Measurements from ENCODE around the gene PKLR.

PKLR gene

DNA sequence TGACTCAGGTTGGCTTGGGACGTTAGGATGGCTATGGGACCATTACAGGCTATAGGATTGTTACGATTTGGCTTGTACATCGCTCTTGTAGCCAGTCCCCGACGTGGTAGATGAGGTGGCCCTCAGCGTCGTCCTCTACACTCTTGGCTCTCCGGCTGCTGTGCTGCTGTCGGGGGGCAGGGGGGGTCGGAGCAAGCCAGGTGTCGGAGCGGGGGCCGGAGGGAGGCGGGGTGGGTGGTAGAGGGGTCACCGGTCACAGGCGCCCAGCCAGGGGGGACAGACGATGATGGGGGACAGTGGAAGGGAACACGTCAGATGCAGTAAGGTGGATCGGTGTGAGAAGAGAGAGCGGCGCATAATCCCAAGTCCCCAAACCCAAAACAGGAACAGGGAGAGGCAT is 32.6 kb downstream of the PKLR start:
- no peak overlapping the region for H3K4me3 ChIP-seq (ENCODE audit: control insufficient read depth, low read depth, low read length)
- no peak for DNase-seq (ENCODE audit: low read depth)
- TF ChIP-seq, protein P1, sequence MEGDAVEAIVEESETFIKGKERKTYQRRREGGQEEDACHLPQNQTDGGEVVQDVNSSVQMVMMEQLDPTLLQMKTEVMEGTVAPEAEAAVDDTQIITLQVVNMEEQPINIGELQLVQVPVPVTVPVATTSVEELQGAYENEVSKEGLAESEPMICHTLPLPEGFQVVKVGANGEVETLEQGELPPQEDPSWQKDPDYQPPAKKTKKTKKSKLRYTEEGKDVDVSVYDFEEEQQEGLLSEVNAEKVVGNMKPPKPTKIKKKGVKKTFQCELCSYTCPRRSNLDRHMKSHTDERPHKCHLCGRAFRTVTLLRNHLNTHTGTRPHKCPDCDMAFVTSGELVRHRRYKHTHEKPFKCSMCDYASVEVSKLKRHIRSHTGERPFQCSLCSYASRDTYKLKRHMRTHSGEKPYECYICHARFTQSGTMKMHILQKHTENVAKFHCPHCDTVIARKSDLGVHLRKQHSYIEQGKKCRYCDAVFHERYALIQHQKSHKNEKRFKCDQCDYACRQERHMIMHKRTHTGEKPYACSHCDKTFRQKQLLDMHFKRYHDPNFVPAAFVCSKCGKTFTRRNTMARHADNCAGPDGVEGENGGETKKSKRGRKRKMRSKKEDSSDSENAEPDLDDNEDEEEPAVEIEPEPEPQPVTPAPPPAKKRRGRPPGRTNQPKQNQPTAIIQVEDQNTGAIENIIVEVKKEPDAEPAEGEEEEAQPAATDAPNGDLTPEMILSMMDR (conservative IDR thresholded peaks at IDR 0.05; ENCODE audit: control insufficient read depth, insufficient read depth, low read depth, low read length): no peak

DNA sequence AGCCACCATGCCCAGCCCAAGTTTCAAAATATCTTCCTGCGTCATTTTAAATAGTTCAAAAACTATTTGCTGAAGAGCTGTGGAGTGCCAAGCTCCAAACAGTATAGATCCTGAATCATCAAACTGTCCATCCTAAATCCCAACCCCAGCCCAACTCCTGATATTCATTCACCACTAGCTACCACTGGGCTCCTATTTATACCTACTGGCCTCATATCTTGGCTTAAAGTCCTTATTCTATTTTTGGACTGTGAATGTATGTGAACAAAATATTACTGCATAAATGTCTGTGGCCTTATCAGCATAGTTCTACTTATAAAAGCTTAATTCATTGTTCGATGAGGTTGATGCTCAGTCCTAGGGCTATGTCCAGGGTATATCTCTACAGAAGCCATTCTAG is 33.9 kb downstream of the PKLR start:
- TF ChIP-seq, protein P1 (conservative IDR thresholded peaks at IDR 0.05; ENCODE audit: control insufficient read depth, insufficient read depth, low read depth, low read length): no peak
- no peak for DNase-seq (ENCODE audit: low read depth)
- no peak overlapping the region for H3K4me3 ChIP-seq (ENCODE audit: control insufficient read depth, low read depth, low read length)

DNA sequence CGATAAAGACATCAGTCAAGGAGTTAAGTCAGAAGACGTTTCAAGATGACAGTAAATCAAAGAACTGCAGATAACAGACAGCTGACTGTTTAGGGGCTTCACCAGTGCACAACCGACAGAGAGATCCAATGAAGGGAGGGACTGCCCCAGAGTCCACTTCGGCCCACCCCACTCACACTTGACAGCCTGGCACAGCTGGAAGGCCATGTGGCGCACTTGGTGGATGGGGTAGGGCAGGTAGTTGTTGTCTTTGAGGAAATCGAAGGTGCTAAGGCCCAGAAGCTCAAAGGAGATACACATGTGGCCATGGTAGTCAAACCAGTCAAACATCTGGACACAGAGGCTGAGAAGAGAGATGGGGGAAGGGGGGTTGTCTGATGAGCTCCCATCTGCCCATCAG is 34.7 kb downstream of the PKLR start:
- no peak overlapping the region for H3K4me3 ChIP-seq (ENCODE audit: control insufficient read depth, low read depth, low read length)
- no peak for DNase-seq (ENCODE audit: low read depth)
- TF ChIP-seq, protein P1 (conservative IDR thresholded peaks at IDR 0.05; ENCODE audit: control insufficient read depth, insufficient read depth, low read depth, low read length): no peak

DNA sequence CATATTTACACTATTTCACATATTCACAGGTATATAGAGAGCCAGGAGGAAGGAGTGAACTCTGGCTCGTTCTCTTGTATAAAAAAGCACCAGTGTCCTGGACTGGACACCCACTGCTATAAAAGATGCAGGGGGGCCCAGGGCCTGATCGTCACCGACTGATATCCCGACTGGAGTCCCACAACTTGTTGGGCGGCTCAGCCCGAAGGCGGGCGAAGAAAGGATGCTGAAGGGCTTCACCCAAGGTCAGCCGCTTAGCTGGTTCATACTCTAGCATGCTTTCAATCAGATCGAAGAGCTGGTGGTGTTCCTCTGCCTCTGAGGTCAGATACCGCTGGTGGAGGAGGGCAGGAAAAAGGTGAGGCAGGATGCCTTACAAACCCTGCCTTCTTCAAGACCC is 38.2 kb downstream of the PKLR start:
- TF ChIP-seq, protein P1 (conservative IDR thresholded peaks at IDR 0.05; ENCODE audit: control insufficient read depth, insufficient read depth, low read depth, low read length): no peak
- H3K4me3 ChIP-seq (ENCODE audit: control insufficient read depth, low read depth, low read length): no peak overlapping the region
- no peak for DNase-seq (ENCODE audit: low read depth)

DNA sequence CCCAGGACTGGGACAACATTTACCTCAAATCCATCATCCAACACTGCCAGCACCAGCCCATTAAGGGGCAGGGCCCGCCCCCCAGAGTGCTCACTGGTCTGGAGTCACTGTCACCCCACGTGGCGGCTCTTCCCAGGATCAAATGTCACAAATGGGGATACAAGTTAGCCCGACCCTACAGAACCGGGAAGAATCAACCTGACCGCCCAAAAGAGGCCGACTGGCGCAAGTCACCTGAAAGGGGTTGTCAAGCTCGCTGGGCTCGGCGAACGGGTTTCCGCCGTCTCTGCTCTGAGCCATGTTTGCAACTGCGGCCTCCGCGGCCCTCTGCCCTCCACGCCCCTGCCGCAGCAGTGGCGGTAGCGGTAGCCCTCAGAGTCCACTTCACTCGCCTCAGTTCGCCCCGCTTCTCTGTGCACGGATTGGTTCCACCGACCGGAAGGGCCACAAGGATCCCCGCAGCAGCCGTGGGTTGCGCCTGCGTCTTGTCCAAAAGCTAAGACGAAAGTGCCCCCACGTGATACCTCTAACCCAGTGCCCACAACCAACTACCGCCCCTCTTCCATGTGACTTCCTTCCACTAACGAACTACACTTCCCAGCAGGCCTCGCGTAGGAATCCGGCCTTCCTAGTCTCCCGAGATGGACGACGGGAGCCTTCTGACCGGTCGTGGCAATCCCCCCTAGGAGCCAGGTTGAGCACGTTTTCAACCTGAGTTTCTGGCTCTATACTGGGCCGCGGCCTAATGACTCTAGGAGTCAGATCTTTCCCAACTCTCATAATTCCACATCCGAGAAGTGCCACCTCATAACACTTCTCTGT is 39.2 kb downstream of the PKLR start, which contains the start of gene SCAMP3:
SCAMP3 (minus strand) TSS at position 509 of the 822 bp plus-strand sequence; CDS start at position 300, 209 bp downstream.
- H3K4me3 ChIP-seq (ENCODE audit: control insufficient read depth, low read depth, low read length): peak within 1 kb of the TSS; percentile 91
- TF ChIP-seq, protein P1 (conservative IDR thresholded peaks at IDR 0.05; ENCODE audit: control insufficient read depth, insufficient read depth, low read depth, low read length): no peak
- peak; percentile 99 for DNase-seq (ENCODE audit: low read depth)

DNA sequence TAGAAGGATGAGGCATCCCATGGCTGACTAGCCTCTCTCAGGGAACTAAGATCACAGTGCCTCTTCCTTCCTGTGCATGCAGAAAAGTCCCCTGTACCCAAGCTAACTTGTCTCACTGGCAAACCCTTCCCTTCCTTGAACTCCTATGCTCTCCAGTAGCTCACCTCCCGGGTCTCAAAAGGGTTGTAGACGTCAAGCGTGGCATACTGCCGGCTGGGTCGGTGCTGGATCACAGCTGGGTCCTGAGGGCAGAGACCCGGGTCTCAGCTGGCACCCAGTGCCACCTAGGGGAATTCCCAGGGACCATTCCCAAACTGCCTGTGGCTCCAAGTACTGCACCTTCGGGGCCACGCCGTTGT is 39.8 kb downstream of the PKLR start:
- TF ChIP-seq, protein P1 (conservative IDR thresholded peaks at IDR 0.05; ENCODE audit: control insufficient read depth, insufficient read depth, low read depth, low read length): no peak
- no peak for DNase-seq (ENCODE audit: low read depth)
- H3K4me3 ChIP-seq (ENCODE audit: control insufficient read depth, low read depth, low read length): peak overlapping the region; percentile 91
